Activated naive CD8-positive, alpha-beta T cell treated with anti-CD3 and anti-CD28 coated beads, Interleukin-2, amount 10 ng/mL, durations not matched to agents 7 days and 5 days (primary cell): ENCODE data around the gene USB1. TPM values are rescaled to one million over a fixed set of nuclear protein-coding genes. Genes with fewer than 3 reads are reported as not detected.

ENCODE experiments used
- ATAC-seq: fragments of 150-1000 bp; cut with Tn5 transposase; one replicate; pipeline ENCODE4 v1.10.0; 2021; ENCODE audit warnings: low read depth, moderate library complexity
- POLR2A ChIA-PET: fragments of 350-600 bp; sonication (Branson Sonifier 250); formaldehyde crosslinking; loops from one replicate; lab custom pipeline; 2021; ENCODE audit warnings: antibody characterized with exemption; lab: Charles Lee
- DNase-seq: peaks from one replicate; pipeline ENCODE4 v3.0.0; 2021
- H3K27ac Mint-ChIP-seq: one replicate; pipeline ENCODE4 v1.8.0; 2022; ENCODE audit warnings: mild to moderate bottlenecking, mixed read lengths
- H3K27me3 Mint-ChIP-seq: one replicate; pipeline ENCODE4 v1.8.0; 2022; ENCODE audit warnings: mild to moderate bottlenecking, moderate library complexity, mixed read lengths
- H3K36me3 Mint-ChIP-seq: one replicate; pipeline ENCODE4 v1.8.0; 2021; ENCODE audit warnings: mild to moderate bottlenecking, mixed read lengths
- H3K4me1 Mint-ChIP-seq: one replicate; pipeline ENCODE4 v1.8.0; 2021; ENCODE audit warnings: mixed read lengths
- H3K4me3 Mint-ChIP-seq: one replicate; pipeline ENCODE4 v1.8.0; 2022; ENCODE audit warnings: mild to moderate bottlenecking, moderate library complexity, mixed read lengths
- H3K9me3 Mint-ChIP-seq: one replicate; pipeline ENCODE4 v1.8.0; 2021; ENCODE audit warnings: mixed read lengths
- total RNA-seq, 2 experiments: library from RNA; stranded (reverse); gene quantifications; one replicate each; pipeline ENCODE4 v1.2.3, GENCODE V29; 2021

Gene USB1
- total RNA-seq, 2 experiments from 2014 or later: 47.4 to 53.9 TPM

GRCh38 chr16:58040945-58041627, 39.9 kb downstream of the USB1 start:
- DNase-seq (no peak), ATAC-seq (no peak)
- POLR2A ChIA-PET: no interaction called here
- H3K27ac Mint-ChIP-seq: no peak overlapping the region
- no peaks in the 10 kb centered on the region for H3K36me3 Mint-ChIP-seq
- no peak overlapping the region for H3K4me3 Mint-ChIP-seq
- H3K9me3 Mint-ChIP-seq: no peaks in the 10 kb centered on the region
- no peaks in the 10 kb centered on the region for H3K4me1 Mint-ChIP-seq
- no peaks in the 10 kb centered on the region for H3K27me3 Mint-ChIP-seq

GRCh38 chr16:58041628-58041955, 40.4 kb downstream of the USB1 start:
- H3K36me3 Mint-ChIP-seq: no peaks in the 10 kb centered on the region
- no peak overlapping the region for H3K4me3 Mint-ChIP-seq
- H3K27ac Mint-ChIP-seq: no peak overlapping the region
- no peak for ATAC-seq
- no peaks in the 10 kb centered on the region for H3K9me3 Mint-ChIP-seq
- POLR2A ChIA-PET: no interaction called here
- H3K4me1 Mint-ChIP-seq: no peaks in the 10 kb centered on the region
- no peaks in the 10 kb centered on the region for H3K27me3 Mint-ChIP-seq
- DNase-seq: no peak

GRCh38 chr16:58042001-58042885, 41.0 kb downstream of the USB1 start:
- ATAC-seq (no peak), DNase-seq (no peak)
- Mint-ChIP-seq H3K27me3 (no peaks in the 10 kb centered on the region), H3K4me1 (no peaks in the 10 kb centered on the region), H3K27ac (no peak overlapping the region), H3K4me3 (no peak overlapping the region), H3K36me3 (no peaks in the 10 kb centered on the region), H3K9me3 (no peaks in the 10 kb centered on the region)
- POLR2A ChIA-PET: no interaction called here

- POLR2A ChIA-PET: no interaction called here
- no peak overlapping the region for H3K27ac Mint-ChIP-seq
Measured at GRCh38 chr16:58042886-58043515, 41.8 kb downstream of the USB1 start.

GRCh38 chr16:58043571-58044155, 42.5 kb downstream of the USB1 start:
- ATAC-seq (no peak), DNase-seq (no peak)
- Mint-ChIP-seq H3K36me3 (no peaks in the 10 kb centered on the region), H3K27me3 (no peaks in the 10 kb centered on the region), H3K4me1 (no peaks in the 10 kb centered on the region), H3K4me3 (no peak overlapping the region), H3K27ac (no peak overlapping the region), H3K9me3 (no peaks in the 10 kb centered on the region)
- POLR2A ChIA-PET: interaction anchor here (0.6 kb wide), 1 partner anchor 1572 kb away, joined by 4 read pairs; no protein-coding TSS in a partner anchor

More at GRCh38 chr16:58042886-58043515, 41.8 kb downstream of the USB1 start:
- Mint-ChIP-seq H3K27me3 (no peaks in the 10 kb centered on the region), H3K4me3 (no peak overlapping the region), H3K4me1 (no peaks in the 10 kb centered on the region), H3K36me3 (no peaks in the 10 kb centered on the region), H3K9me3 (no peaks in the 10 kb centered on the region)
- DNase-seq: no peak
- ATAC-seq: no peak

- no peaks in the 10 kb centered on the region for H3K9me3 Mint-ChIP-seq
- POLR2A ChIA-PET: interaction anchor here (0.6 kb wide), 1 partner anchor 1573 kb away, joined by 4 read pairs; no protein-coding TSS in a partner anchor
- no peak overlapping the region for H3K4me3 Mint-ChIP-seq
- H3K27me3 Mint-ChIP-seq: no peaks in the 10 kb centered on the region
- no peaks in the 10 kb centered on the region for H3K4me1 Mint-ChIP-seq
- no peak overlapping the region for H3K27ac Mint-ChIP-seq
- H3K36me3 Mint-ChIP-seq: no peaks in the 10 kb centered on the region
- DNase-seq (no peak), ATAC-seq (no peak)
Measured at GRCh38 chr16:58044266-58045019, 43.2 kb downstream of the USB1 start.

GRCh38 chr16:58045096-58045495, 43.9 kb downstream of the USB1 start:
- Mint-ChIP-seq H3K4me3 (no peak overlapping the region), H3K36me3 (no peaks in the 10 kb centered on the region), H3K9me3 (no peaks in the 10 kb centered on the region), H3K27me3 (no peaks in the 10 kb centered on the region), H3K27ac (no peak overlapping the region), H3K4me1 (no peaks in the 10 kb centered on the region)
- DNase-seq (no peak), ATAC-seq (no peak)
- POLR2A ChIA-PET: no interaction called here

- DNase-seq (no peak), ATAC-seq (no peak)
- POLR2A ChIA-PET: no interaction called here
- Mint-ChIP-seq H3K27me3 (no peaks in the 10 kb centered on the region), H3K36me3 (no peaks in the 10 kb centered on the region), H3K4me3 (no peak overlapping the region), H3K4me1 (no peaks in the 10 kb centered on the region), H3K9me3 (no peaks in the 10 kb centered on the region), H3K27ac (no peak overlapping the region)
Measured at GRCh38 chr16:58046054-58046881, 45.1 kb downstream of the USB1 start.

GRCh38 chr16:58046936-58047335, 45.7 kb downstream of the USB1 start:
- POLR2A ChIA-PET: no interaction called here
- Mint-ChIP-seq H3K27ac (no peak overlapping the region), H3K4me3 (no peak overlapping the region), H3K9me3 (no peaks in the 10 kb centered on the region), H3K27me3 (no peaks in the 10 kb centered on the region), H3K36me3 (no peaks in the 10 kb centered on the region), H3K4me1 (no peaks in the 10 kb centered on the region)
- no peak for DNase-seq
- no peak for ATAC-seq

- Mint-ChIP-seq H3K4me3 (no peak overlapping the region), H3K36me3 (no peaks in the 10 kb centered on the region), H3K27me3 (no peaks in the 10 kb centered on the region), H3K4me1 (no peaks in the 10 kb centered on the region), H3K9me3 (no peaks in the 10 kb centered on the region), H3K27ac (no peak overlapping the region)
- ATAC-seq (no peak), DNase-seq (no peak)
- POLR2A ChIA-PET: no interaction called here
Measured at GRCh38 chr16:58047557-58048348, 46.5 kb downstream of the USB1 start.

GRCh38 chr16:58048494-58049231, 47.5 kb downstream of the USB1 start:
- no peak for DNase-seq
- POLR2A ChIA-PET: no interaction called here

More at GRCh38 chr16:58048494-58049231, 47.5 kb downstream of the USB1 start:
- Mint-ChIP-seq H3K36me3 (no peaks in the 10 kb centered on the region), H3K9me3 (no peaks in the 10 kb centered on the region), H3K4me3 (no peak overlapping the region), H3K27ac (no peak overlapping the region), H3K4me1 (no peaks in the 10 kb centered on the region), H3K27me3 (no peaks in the 10 kb centered on the region)
- ATAC-seq: no peak
